Liver (tissue), 9 donors: Measurements from ENCODE around the gene MIER3. TPM values are rescaled to one million over a fixed set of nuclear protein-coding genes. Genes with fewer than 3 reads are reported as not detected.

Experiments
- DNase-seq: peaks from one replicate; pipeline ENCODE4 v3.0.0-alpha.2; 2017; ENCODE audit warnings: low spot score
- H3K27ac ChIP-seq, 2 donors: one replicate each; pipeline ENCODE4 v1.7.0; 2013; ENCODE audit warnings: inconsistent platforms in 2 of 2, low read length in 2 of 2, control low read depth in 1 of 2, low read depth in 1 of 2, mild to moderate bottlenecking in 1 of 2
- H3K27me3 ChIP-seq, 4 donors: one replicate each; pipeline versions ENCODE4 v1.6.1 to v1.7.0; 2013; ENCODE audit warnings: low read length in 3 of 4, inconsistent platforms in 1 of 4, mild to moderate bottlenecking in 1 of 4, moderate library complexity in 1 of 4; ENCODE audit not compliant: control insufficient read depth in 4 of 4, insufficient read depth in 4 of 4
- H3K36me3 ChIP-seq, 4 donors: one replicate each; pipeline versions ENCODE4 v1.6.1 to v1.7.0; 2013; ENCODE audit warnings: low read length in 3 of 4, mild to moderate bottlenecking in 3 of 4, low read depth in 1 of 4, moderate library complexity in 1 of 4; ENCODE audit not compliant: control insufficient read depth in 4 of 4, insufficient read depth in 3 of 4
- H3K4me1 ChIP-seq, 4 donors: one replicate each; pipeline versions ENCODE4 v1.6.1 to v1.7.0; 2013; ENCODE audit warnings: low read length in 3 of 4, mild to moderate bottlenecking in 3 of 4, moderate library complexity in 1 of 4; ENCODE audit not compliant: control insufficient read depth in 4 of 4, insufficient read depth in 4 of 4
- H3K4me3 ChIP-seq, 3 donors: one replicate each; pipeline versions ENCODE4 v1.6.1 to v1.7.0; 2013; ENCODE audit warnings: low read length in 3 of 3, control low read depth in 1 of 3, low read depth in 1 of 3, mild to moderate bottlenecking in 1 of 3
- H3K9ac ChIP-seq, 2 donors: one replicate each; pipeline ENCODE4 v1.7.0; 2013; ENCODE audit warnings: low read length in 2 of 2, mild to moderate bottlenecking in 2 of 2, moderate library complexity in 2 of 2, control low read depth in 1 of 2, low read depth in 1 of 2
- H3K9me3 ChIP-seq, 4 donors: one replicate each; pipeline versions ENCODE4 v1.6.1 to v1.7.0; 2013; ENCODE audit warnings: low read length in 3 of 4; ENCODE audit not compliant: control insufficient read depth in 4 of 4
- ATF3 ChIP-seq: IDR thresholded peaks from 2 replicates; pipeline ENCODE4 v1.6.1; 2016; ENCODE audit warnings: antibody characterized with exemption
- CTCF ChIP-seq: fragments of 150-350 bp; IDR thresholded peaks from 2 replicates; pipeline ENCODE4 v1.5.1; 2017; ENCODE audit warnings: improper control_type of control experiment, low read depth, low read length; ENCODE audit not compliant: missing input control
- EGR1 ChIP-seq, 2 donors: IDR thresholded peaks; 2 replicates each; pipeline ENCODE4 v1.6.1; 2016 to 2018; ENCODE audit warnings: antibody characterized with exemption in 2 of 2, low read depth in 2 of 2
- FOXA1 ChIP-seq: IDR thresholded peaks from 2 replicates; pipeline ENCODE4 v1.6.1; 2016; ENCODE audit warnings: antibody characterized with exemption
- FOXA2 ChIP-seq: IDR thresholded peaks from 2 replicates; pipeline ENCODE4 v1.6.1; 2016; ENCODE audit warnings: antibody characterized with exemption
- GABPA ChIP-seq, 2 donors: IDR thresholded peaks in 1 of 2; conservative IDR thresholded peaks in 1 of 2; 2 replicates each; pipeline ENCODE4 v1.6.1; 2016; ENCODE audit warnings: antibody characterized with exemption in 2 of 2, mild to moderate bottlenecking in 1 of 2, moderate library complexity in 1 of 2
- HNF4A ChIP-seq, 2 donors: conservative IDR thresholded peaks; 2 replicates each; pipeline ENCODE4 v1.6.1; 2016; ENCODE audit warnings: antibody characterized with exemption in 2 of 2, mild to moderate bottlenecking in 2 of 2
- HNF4G ChIP-seq: IDR thresholded peaks from 2 replicates; pipeline ENCODE4 v1.6.1; 2016; ENCODE audit warnings: antibody characterized with exemption
- JUND ChIP-seq, 2 donors: IDR thresholded peaks; 2 replicates each; pipeline ENCODE4 v1.6.1; 2016; ENCODE audit warnings: antibody characterized with exemption in 2 of 2
- MAX ChIP-seq: IDR thresholded peaks from 2 replicates; pipeline ENCODE4 v1.6.1; 2016; ENCODE audit warnings: antibody characterized with exemption
- NR2F2 ChIP-seq: IDR thresholded peaks from 2 replicates; pipeline ENCODE4 v1.6.1; 2016; ENCODE audit warnings: antibody characterized with exemption
- RAD21 ChIP-seq, 2 donors: IDR thresholded peaks; 2 replicates each; pipeline ENCODE4 v1.6.1; 2016; ENCODE audit warnings: antibody characterized with exemption in 2 of 2, mild to moderate bottlenecking in 2 of 2
- REST ChIP-seq: IDR thresholded peaks from 2 replicates; pipeline ENCODE4 v1.6.1; 2016; ENCODE audit warnings: antibody characterized with exemption, mild to moderate bottlenecking
- RXRA ChIP-seq, 2 donors: IDR thresholded peaks; 2 replicates each; pipeline ENCODE4 v1.6.1; 2017 to 2018; ENCODE audit warnings: antibody characterized with exemption in 2 of 2, mild to moderate bottlenecking in 1 of 2
- SP1 ChIP-seq: IDR thresholded peaks from 2 replicates; pipeline ENCODE4 v1.6.1; 2018; ENCODE audit warnings: antibody characterized with exemption, mild to moderate bottlenecking
- TAF1 ChIP-seq: conservative IDR thresholded peaks from 2 replicates; pipeline ENCODE4 v1.6.1; 2016; ENCODE audit warnings: antibody characterized with exemption, mild to moderate bottlenecking
- YY1 ChIP-seq: IDR thresholded peaks from 2 replicates; pipeline ENCODE4 v1.6.1; 2016; ENCODE audit warnings: antibody characterized with exemption, mild to moderate bottlenecking
- ZBTB33 ChIP-seq: IDR thresholded peaks from 2 replicates; pipeline ENCODE4 v1.6.1; 2016; ENCODE audit warnings: antibody characterized with exemption
- WGBS: extraction: QIAGEN DNeasy Blood & Tissue Kit; methylation state at CpG from one replicate; pipeline ENCODE4 v1.1.7; 2013; 5-methylcytosine and 5-hydroxymethylcytosine counted together
- polyA plus RNA-seq, 2 donors: library from polyadenylated mRNA; stranded (reverse) in 1 of 2; unstranded in 1 of 2; fragments of 200-250 nt in 1 of 2; fragments of >200 nt in 1 of 2; fragmentation: Nextera tagmentation in 1 of 2; extraction: Ambion mirVana in 1 of 2; gene quantifications; one replicate each; pipeline versions ENCODE4 v1.2.1 to v1.2.3, GENCODE V29; 2013 to 2015
- total RNA-seq, 2 donors: library from RNA; depleted of rRNA; stranded (reverse); fragments of >200 nt; gene quantifications; one replicate each; pipeline ENCODE4 v1.2.3, GENCODE V29; 2014
- donor health status: healthy.
- donor health status: healthy.
- donor health status: healthy.
- donor health status: healthy.
- donor health status: healthy.

The MIER3 gene
- total and polyA plus RNA-seq, 4 donors: 4.1 to 15.5 (median 8.1) TPM

GRCh38 chr5:56977021-56977420 is 25.1 kb upstream of the MIER3 start:
- no peaks in the 10 kb centered on the region for H3K4me1 ChIP-seq
- no peak overlapping the region for H3K9ac ChIP-seq
- TF ChIP-seq HNF4G: no peak
- no peak for TF ChIP-seq YY1
- TF ChIP-seq FOXA1: no peak
- TF ChIP-seq SP1: no peak
- TF ChIP-seq REST: no peak
- no peak for TF ChIP-seq JUND (IDR thresholded peaks at IDR 0.05)
- TF ChIP-seq NR2F2: no peak
- TF ChIP-seq TAF1: no peak
- TF ChIP-seq RAD21 (IDR thresholded peaks at IDR 0.05): no peak
- TF ChIP-seq ZBTB33: no peak
- TF ChIP-seq GABPA (IDR thresholded peaks at IDR 0.05 in 1 of 2, conservative IDR thresholded peaks at IDR 0.05 in 1 of 2): no peak
- no peak for TF ChIP-seq HNF4A (conservative IDR thresholded peaks at IDR 0.05)
- no peak for TF ChIP-seq RXRA (IDR thresholded peaks at IDR 0.05)
- no peak for TF ChIP-seq EGR1 (IDR thresholded peaks at IDR 0.05; ENCODE audit: low read depth in 2 of 2)
- TF ChIP-seq CTCF: no peak
- no peaks in the 10 kb centered on the region for H3K27me3 ChIP-seq
- H3K27ac ChIP-seq: no peak overlapping the region
- no peaks in the 10 kb centered on the region for H3K9me3 ChIP-seq
- H3K36me3 ChIP-seq: no peaks in the 10 kb centered on the region
- no peak overlapping the region for H3K4me3 ChIP-seq
- no peak for DNase-seq
- WGBS: 98% methylated on average over 3 of the region's 3 CpGs

GRCh38 chr5:56974241-56974640 is 22.3 kb upstream of the MIER3 start:
- no peaks in the 10 kb centered on the region for H3K27me3 ChIP-seq
- TF ChIP-seq HNF4A (conservative IDR thresholded peaks at IDR 0.05): no peak
- TF ChIP-seq NR2F2: no peak
- no peak for TF ChIP-seq YY1
- TF ChIP-seq HNF4G: no peak
- TF ChIP-seq MAX: no peak
- no peak for TF ChIP-seq FOXA2
- TF ChIP-seq RXRA (IDR thresholded peaks at IDR 0.05): no peak
- TF ChIP-seq ZBTB33: no peak
- no peak for TF ChIP-seq RAD21 (IDR thresholded peaks at IDR 0.05)
- no peak for TF ChIP-seq GABPA (IDR thresholded peaks at IDR 0.05 in 1 of 2, conservative IDR thresholded peaks at IDR 0.05 in 1 of 2)
- TF ChIP-seq CTCF: no peak
- no peak for TF ChIP-seq FOXA1
- no peak for TF ChIP-seq JUND (IDR thresholded peaks at IDR 0.05)
- no peak for TF ChIP-seq ATF3

More at GRCh38 chr5:56974241-56974640, 22.3 kb upstream of the MIER3 start:
- Histone ChIP-seq H3K4me1 (no peaks in the 10 kb centered on the region), H3K9ac (no peak overlapping the region), H3K4me3 (no peak overlapping the region), H3K9me3 (no peaks in the 10 kb centered on the region), H3K36me3 (no peaks in the 10 kb centered on the region), H3K27ac (no peak overlapping the region)
- WGBS: 59% methylated on average over 2 of the region's 2 CpGs
- no peak for DNase-seq
